ENCODE measurements around the gene GDA.

Gene GDA

DNA sequence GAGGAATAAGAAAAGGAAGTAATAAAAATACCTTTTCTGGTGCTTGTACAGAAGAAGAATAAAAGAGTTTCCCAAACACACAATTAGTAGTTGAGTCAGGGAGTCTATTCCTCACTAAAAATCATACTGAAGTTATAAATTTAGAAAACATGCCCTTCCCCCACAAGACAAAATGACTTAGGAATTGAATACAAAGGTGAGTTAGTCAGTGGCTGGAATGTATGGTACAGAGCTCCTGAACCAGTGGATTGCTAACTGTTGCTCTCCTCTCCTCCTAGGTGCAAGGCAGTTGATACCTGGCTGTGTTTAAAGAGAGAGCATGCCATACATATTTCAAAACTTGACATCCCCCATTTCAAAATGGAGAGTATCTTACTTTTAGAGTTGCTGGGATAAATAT, 1.9 kb downstream of the GDA start:
- DNase-seq: no peak

DNA sequence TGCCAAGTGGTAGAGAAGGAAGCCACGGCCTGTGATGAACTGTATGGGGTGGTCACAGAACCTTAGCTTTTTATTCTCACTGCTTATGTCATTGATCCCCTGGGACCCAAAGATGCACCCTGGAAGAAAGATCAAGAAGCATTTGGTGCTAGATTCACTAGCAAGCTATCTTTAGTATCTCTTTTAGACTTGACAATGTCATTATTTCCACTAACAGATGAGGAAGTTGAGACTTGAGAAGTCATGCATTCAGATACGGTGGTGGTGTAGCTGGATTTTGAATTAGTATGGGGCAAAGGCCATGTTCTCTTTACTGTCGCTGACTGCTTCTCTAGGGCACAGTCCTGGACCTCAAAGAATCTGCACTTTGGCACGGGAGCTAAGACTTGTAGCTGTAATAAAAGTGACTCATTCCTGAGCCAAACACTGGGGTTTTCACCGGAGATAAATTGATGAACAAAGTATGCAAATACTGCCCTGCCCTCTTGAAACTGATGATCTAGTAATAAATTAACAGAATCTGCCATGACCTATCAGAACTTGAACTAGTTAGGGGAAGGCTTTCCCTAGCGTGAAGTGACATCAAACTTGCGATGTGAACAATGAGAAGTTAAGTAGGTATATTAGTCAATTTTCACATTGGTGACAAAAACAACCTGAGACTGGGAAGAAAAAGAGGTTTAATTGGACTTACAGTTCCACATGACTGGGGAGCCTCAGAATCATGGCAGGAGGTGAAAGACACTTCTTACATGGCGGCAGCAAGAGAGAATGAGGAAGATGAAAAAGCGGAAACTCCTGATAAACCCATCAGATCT, 5.4 kb downstream of the GDA start:
- no peak for DNase-seq

DNA sequence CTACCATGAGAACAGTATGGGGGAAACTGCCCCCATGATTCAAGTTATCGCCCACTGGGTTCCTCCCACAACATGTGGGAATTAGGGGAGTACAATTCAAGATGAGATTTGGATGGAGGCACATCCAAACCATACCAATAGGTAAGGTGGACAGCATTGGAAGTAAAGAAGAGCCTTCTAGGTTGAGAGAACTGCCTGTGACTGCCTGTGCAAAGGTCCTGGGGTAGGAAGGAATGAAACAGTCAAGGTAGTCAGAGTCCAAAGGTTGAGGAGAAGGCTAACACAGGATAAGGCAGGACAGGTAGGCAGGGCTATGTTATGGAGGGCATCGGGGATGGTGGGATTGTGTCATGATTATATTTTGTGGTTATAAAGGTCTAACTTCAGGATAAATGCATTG, 6.1 kb downstream of the GDA start:
- DNase-seq: no peak

GRCh38 chr9:72156586-72156985, 7.3 kb downstream of the GDA start:
- DNase-seq: no peak

GRCh38 chr9:72158680-72159079, 9.4 kb downstream of the GDA start:
- no peak for DNase-seq

GRCh38 chr9:72160446-72161123, 11.3 kb downstream of the GDA start:
- DNase-seq: no peak

- no peak for DNase-seq
These were observed 16.1 kb downstream of the GDA start for GRCh38 chr9:72165326-72165725.

GRCh38 chr9:72165821-72166547, 16.7 kb downstream of the GDA start:
- no peak for DNase-seq

- DNase-seq: no peak
These were observed 18.8 kb downstream of the GDA start for GRCh38 chr9:72168075-72168474.

DNA sequence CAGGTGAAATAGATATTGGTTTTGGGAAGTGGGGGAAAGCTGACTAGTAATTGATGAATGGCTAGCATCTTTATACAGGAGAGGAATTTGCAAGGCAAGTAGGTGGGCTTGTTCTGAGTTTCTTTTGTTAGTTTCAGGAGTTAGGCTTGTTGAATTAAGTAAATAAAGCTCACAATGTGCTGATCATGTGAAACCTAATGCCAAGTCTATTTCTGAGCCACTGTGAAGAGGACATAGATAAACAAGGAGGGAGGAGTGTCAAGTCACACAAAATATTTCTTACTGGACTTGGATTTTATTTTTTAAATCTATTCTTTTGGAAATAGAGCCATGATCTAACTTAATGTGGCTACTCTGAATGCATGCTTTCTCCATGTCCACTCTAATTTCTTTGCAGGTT, 19.9 kb downstream of the GDA start:
- no peak for DNase-seq

GRCh38 chr9:72173080-72173479, 23.8 kb downstream of the GDA start:
- no peak for DNase-seq

- no peak for DNase-seq
These were observed 36.3 kb downstream of the GDA start for GRCh38 chr9:72185561-72185960.

DNA sequence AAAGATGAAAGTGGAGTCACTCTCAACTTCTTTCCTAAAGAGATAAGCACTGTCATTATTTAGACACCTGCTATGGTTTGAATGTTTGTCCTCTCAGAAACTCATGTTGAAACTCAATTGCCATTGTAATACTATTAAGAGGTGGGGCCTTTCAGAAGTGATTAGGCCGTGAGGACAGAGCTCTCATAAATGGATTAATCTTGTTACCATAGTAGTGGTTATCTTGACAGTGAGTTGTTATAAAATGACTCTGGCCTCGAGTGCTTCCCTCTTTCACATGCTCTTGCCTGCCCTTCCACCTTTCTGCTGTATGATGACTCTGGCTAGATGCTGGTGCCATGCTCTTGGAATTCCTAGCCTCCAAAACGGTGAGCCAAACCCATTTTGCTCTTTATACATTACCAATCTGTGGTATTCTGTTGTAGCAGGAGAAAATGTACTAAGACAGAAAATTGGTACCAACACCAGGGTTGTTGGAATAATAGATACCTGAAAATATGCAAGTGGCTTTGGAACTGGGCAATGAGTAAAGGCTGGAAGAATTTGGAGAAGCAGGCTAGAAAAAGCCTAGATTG, 38.0 kb downstream of the GDA start:
- DNase-seq: no peak

- DNase-seq: no peak
These were observed 39.0 kb downstream of the GDA start for GRCh38 chr9:72188232-72188631.

DNA sequence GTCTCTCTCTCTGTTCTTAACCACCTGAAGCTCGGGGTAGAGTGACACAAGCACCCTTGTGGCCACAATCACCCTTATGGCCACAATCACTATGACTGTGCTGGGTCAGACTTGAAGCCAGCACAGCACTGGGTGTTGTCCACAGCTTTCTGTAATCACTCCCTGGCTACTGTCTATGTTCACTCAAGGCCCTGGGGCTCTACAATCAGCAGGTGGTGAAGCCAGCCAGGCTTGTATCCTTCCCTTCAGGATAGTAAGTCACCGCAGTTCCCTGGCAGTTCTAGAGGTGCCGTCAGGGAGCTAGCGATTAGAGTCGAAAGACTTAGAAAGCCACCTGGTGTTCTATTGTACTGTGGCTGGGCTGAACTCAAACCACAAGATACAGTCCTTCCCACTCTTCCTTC, 44.2 kb downstream of the GDA start:
- DNase-seq: no peak

DNA sequence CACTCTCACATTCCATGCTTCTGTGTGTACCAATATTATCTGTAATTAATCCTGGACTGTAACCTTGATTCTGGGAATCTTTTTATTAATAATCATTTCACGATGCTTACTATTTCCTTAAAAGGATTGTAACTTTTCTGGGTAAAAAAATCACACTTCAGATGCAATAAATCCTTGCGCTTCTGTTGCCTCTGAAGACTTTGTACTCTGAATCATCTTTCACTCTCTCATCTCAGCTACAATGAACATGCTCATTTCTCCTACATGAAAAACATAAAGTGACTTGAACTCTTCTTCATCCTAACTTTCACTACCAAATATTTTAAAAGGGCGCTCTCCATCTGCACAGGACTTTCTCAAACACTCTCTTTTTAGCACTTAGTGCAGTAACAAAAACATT, 50.0 kb downstream of the GDA start:
- no peak for DNase-seq

- DNase-seq: no peak
These were observed 51.2 kb downstream of the GDA start for GRCh38 chr9:72200452-72200851.

DNA sequence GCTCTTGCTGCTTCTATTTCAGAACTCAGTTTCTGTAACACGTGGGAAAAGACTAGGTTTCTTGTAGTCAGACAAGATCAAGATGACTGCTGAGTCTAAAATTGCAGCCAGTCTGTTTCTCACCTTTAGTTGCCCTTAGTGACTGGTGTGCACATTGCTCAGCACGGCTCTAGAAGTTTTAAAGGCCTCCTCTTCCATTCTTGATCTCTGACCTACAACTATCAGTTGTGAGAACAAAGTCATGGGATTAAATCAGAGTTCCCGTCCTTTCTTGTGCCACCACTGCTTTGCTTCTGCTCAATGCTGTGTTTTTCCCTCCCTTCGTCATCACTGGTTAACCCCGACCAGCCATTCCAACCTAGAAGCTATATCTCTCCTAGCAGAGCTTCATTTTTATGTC, 52.8 kb downstream of the GDA start:
- no peak for DNase-seq

DNA sequence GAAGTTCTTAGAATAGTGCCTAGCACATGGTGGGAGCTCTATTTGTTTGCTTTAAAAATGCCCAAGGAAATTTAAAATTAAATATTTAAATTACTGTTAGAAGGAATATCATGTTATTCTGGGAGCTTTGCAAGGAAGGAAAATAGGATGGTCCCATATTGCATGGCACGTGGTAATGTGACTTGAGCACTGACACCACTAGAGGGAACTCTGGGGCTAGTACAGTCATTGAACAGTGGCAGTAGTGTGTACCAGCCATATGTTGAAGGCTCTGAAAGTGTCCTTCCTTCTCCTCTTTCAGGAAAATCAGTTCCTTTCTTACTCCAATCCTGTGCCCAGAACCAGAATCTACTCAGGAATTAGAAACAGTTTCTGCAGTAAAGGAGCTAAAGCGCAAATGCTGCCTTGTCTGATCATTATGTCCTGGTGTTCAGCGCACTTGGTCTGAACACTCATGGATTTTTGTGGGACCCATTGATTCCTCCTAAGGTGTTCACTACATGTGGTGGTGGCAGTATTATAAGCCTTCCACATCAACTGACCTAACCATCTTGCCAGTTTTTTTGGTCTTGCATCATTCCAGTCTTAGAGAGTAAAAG, 54.1 kb downstream of the GDA start:
- no peak for DNase-seq

DNA sequence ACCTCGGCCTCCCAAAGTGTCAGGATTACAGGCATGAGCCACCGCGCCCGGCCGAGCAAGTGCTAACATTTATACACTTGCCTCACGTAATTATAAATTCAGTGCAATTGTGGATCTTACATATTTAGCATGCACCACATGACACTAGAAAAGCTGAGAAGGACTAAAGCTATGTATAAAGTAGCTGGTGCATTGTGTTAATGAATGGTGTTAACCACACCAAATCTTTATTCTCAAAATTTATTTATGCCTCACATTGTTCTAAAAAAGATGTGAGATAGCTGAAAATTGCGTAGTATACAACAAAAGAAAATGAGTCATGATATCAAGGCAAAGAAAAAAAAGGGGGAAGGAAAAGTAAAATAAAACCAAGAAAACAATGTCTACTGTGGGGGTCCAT, 54.8 kb downstream of the GDA start:
- DNase-seq: no peak

DNA sequence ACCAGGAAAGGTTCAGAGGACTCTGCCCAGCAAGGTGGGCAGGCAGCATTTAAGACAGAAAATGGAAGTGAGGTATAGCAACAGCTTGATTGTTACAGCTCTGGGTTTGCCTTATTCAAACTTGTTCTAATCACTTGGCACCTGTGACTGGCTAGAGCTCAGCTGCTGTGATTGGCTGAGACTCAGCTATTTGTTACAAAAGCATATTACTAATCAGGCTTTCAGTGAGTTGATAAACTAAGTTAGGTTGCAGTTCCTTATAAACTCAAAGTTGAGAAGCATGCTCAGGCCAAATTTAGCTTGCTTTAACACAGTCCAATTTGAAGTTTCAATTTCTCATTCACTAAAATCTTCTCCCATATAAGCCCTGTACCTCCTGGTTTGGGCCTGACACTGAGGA, 56.3 kb downstream of the GDA start:
- no peak for DNase-seq

DNA sequence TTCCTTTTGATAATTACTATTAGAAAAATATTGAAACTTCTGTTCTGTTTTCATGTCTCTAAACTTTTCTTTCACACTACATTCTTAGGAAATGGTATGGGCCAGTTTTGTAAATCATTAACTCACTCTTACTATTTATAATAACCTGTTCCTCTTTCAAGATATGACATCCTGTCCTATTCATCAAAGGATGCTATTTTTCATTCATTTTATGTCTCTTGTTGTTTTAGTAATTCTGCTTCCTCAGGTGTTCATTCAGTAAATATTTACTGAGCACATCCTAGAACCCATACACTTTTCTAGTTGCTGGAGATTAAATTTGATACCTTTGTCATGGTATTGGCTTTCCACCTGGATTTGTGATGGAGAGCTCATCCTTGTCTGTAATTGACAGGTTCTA, 58.0 kb downstream of the GDA start:
- DNase-seq: no peak

- no peak for DNase-seq
These were observed 61.3 kb downstream of the GDA start for GRCh38 chr9:72210522-72210921.
